D341Med (cell line): ENCODE measurements around the gene EHF.

Experiments
- DNase-seq: peaks from one replicate; pipeline ENCODE4 v3.0.0; 2012; ENCODE audit warnings: low spot score

EHF gene

DNA sequence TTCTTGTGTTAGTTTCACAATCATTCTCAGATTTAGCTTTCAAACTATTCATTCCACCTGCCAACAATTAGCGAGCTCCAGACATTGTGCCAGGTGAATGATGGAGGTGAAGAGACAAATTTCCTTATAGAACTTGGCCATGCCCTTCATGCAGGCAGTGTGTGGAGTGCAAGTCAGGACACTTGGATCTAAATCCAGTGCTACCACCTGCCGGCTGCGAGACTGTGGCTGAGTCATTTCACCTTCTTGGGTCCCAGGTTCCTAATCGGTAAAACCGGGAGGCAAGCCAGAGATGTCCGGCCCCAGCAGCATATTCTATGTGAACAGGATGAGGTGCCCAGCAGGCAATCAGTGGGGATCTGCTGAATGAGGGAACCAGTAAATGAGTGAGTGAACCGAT is 18.6 kb upstream of the EHF start:
- DNase-seq, result no peak

DNA sequence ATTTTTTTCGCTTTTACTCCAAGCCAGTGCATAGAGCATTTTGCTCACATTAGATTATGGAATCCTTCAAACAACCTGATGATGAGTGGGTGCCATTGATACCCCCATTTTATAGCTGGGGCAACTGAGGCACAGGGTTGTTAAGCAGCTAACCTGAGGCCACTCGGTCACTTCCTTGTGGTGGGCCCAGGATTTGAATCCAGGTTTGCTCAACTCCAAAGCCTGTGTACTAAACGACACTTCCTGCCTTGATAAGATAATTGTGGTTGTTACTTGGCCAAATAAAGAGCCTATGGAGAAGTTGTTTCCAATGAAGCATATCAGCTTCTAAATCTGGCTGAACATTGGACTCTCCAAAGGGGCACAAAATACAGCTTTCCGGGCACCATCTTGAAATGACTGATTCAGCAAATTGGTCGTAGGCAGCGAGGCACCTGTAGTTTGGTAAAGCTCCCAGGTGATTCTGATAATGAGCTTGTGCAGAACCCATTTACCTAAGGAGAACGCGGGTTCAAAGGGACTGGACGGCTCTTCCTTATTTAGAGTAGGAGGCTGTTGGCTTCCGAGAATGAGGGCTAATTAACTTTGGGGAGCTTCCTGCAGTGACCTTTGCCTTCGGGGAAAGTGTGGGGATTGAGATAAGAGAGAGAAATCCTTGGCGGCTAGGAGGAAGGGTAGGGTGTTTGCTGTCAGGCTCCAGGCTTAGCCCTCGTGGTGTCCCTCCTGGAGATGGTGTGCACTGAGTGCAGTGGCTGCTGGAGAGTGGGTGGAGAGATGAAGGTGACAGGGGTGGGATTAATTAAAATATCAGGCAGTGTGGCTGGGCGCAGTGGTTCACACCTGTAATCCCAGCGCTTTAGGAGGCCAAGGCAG is 17.5 kb upstream of the EHF start:
- no peak for DNase-seq

DNA sequence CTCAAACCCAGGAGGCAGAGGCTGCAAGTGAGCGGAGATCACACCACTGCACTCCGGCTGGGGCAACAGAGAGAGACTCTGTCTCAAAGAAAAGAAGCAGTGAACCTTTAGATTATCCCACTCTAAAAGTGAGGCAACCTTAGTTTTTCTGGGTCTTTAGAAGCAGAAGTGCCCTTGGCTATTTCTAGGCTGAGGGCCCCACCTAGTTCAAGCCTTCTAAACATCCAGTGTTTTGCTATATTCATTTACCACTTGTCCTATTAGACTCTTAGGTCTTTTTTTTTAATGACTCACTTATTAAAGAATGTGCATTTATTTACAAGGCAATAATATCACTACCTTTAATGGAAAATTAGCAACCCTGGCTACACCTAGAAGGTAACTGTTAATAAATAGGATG is 16.7 kb upstream of the EHF start:
- DNase-seq, result no peak

DNA sequence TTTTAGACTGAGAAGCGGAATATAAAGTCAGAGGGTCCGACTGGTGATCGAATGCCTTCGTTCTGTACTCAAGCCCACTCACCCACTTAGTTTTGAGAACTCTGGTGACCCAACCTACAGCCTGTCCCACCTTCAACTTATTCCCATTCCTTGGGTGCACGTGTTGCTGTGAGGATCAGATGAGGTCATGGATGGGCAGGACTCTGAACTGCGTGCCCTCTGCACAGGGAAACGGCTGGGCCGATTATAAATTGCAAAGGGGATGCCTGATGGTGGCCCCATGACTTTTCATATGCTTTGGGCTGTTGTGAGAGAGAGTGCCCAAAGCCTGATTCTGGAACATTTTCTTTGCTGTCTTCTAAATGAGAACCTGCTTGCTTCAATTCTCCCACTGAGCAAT is 16.0 kb upstream of the EHF start:
- DNase-seq, result no peak

DNA sequence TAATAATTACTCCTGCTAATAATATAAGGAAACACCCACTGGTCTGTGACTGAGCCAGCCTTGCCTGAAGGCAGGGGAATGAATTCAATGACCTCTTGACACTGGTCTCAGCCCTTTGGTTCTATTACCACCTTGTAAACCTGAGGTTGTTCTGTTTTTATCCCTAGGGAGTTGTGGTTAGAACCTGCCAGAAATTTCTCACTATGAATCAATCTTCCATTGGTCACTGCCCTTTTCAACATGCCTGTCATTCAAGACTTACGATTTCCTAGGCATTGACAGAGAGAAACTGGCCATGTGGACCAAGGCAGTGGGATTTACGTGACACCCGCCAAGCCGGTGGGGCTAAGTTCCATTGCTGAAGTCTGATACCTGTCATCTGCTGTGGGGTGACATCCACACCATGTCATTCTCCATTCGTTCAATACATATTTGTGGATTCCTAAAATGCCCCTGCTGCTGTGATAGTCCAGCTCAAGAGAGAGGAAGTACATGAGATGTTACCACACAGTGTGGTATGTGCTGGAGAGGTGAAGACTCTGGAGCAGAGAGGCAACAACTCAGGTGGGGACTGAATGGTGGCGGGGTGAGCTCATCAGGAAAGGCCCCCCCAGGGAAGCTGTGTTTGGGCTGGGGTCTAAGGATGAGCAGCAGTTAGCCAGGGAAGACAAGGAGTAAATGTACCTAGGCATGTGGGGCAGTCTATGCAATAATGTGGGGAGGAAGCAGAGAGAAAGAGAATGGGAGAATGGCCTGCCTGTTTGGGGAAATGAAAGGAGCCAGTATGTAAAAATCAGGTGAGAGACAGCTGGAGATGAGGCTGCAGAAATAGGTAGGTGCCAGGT is 15.2 kb upstream of the EHF start:
- DNase-seq, result no peak

DNA sequence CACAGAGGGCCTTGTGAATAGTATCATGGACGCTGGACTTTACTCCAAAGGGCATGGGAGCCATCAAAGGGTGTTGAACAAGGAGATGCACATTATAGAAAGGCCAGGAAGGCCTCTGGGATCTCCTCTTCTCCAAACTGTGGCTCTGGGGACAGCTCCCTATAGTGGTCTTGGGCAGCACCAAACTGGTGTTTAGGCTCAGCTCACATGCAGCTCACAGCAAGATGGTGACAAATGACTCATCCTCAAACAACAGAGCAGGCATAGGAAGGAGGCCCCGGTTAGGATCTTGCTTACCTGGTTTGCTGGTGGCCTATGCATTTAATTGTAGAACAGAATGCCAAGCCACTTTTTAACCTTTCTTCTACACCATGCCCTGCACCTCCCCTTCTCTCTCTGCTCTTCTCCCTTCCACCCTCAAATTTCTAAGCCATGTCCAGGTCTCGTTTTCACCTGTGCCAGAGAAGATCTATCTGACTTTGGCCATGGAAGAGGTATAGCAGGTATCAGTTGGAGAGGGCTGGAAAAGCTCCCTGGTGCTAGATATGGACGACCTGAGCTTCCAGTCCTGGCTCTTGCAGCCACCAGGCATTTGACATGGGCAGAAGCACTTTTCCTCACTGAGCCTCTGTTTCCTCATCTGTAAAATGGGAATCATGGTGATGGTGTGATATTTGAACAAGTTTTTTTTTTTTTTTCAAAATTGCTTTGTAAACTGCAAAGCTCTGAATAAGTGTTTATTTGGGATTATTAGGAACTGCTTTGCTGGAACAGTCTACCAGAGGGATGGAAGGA is 14.4 kb upstream of the EHF start:
- no peak for DNase-seq

DNA sequence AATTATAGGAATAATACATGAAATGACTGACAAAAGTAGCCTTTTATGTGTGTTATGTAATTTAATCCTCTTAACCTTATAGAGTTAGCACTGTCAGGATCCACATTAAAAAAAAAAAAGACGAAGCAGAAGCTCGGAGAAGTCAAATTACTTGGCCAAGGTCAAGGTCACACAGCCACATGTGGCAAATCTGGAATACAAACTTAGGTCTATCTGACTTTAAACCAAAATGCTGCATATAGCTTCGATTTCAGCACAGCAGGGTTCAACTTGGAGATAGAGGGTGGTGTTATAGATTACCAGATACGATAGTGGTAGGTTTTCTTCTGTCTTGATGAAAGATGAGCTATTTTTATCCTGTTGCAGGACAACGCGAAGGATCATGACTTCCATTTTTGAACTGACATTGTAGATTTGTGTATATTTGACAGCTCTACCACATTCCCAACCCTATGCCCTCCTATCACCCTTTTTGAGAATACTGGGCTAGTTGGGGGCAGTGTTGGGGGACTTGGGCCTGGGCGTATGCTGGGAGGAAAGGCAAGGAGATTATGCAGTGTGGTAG is 11.6 kb upstream of the EHF start:
- DNase-seq, result no peak

DNA sequence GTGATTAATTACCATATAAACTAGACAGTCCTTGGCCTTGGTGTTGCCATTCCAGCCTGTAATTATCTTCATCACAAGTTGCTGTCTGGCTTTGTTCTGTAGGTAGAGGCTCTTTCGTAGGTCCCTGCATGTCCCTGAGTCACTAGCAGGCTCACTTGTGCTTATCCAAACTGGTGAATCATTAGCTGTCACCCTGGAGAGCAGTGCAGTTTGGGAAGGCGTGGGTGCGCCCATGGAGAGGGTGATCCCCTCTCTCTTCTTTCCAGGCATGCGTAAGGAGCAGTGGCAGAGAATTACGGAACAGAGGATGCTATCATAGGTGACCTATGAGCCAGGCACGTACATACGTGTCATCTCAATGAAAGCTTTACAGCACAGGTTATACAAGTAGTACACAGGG is 11.0 kb upstream of the EHF start:
- DNase-seq, result no peak

DNA sequence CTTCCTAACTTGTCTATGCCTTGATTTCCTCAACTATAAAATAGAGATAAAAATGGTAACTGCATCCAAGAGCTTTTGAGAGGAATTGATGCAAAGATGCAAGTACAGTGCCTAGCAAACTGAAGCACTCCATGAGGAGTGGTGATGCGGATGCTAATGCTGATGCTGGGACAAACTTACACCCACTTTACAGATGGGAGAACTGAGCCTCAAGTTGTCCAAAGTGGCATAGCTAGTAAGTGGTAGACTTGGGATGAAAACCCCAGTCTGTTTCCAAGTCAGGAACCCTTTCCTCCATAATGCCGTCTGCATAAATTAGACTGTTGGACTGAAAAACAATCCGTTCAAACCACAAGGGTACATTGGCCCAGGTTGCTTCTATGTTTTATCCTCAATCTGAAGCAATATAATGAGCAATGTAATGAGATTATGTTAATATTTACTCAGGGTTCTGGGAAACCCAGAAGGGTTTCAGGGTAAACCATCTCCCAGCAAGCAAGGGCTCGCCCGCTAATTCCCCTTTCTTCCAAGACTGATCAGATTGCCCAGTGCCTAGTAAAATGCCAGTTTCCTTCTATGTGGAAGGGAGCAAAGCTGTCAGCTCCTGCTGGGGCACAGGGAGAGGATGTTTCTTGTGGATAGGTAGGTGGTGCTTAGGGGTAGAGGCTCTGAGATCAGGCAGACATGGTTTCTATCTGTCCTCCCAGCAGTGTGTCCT is 10.4 kb upstream of the EHF start:
- DNase-seq, result no peak

DNA sequence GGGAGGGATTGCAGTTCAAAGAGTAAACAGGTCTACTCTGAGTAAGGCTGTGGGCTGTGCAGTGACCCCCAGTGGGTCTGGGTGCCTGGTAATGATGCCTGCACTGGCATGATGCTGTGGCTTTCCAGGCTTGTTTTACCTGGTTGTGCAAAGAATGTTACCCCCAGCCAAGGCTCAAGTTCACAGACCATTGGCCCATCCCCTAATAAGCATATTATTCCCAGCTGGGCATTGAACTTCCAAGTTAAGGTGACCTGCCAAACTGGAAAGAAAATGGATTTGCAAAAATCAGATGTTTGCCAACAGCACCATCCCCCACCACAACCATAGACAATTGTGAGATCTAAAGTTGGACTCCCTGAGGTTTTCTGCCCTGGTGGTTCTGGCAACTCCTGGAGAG is 7.9 kb upstream of the EHF start:
- no peak for DNase-seq

DNA sequence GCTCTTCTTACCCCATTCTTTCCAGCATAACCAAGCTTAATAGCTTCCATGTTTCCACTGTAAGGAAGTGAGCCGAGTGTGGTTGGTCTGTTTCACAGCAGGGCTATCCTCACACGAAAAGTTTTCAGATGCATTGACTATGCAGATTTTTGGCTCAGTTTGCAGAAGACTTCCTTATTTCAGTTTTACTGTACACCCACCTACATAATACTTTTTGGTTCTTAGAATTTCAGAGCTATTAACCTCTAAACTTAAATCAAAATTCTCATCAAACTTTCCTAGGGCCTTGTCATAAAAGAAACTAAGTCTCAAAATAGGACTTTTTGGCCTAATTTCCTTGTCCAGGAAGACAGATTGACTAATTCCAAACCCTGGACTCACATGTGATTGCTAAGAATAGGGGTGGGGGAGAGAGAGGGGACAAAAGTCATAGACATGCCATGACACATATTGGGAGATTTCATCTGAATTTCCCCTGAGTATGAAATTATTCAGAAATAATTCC is 7.3 kb upstream of the EHF start:
- no peak for DNase-seq

DNA sequence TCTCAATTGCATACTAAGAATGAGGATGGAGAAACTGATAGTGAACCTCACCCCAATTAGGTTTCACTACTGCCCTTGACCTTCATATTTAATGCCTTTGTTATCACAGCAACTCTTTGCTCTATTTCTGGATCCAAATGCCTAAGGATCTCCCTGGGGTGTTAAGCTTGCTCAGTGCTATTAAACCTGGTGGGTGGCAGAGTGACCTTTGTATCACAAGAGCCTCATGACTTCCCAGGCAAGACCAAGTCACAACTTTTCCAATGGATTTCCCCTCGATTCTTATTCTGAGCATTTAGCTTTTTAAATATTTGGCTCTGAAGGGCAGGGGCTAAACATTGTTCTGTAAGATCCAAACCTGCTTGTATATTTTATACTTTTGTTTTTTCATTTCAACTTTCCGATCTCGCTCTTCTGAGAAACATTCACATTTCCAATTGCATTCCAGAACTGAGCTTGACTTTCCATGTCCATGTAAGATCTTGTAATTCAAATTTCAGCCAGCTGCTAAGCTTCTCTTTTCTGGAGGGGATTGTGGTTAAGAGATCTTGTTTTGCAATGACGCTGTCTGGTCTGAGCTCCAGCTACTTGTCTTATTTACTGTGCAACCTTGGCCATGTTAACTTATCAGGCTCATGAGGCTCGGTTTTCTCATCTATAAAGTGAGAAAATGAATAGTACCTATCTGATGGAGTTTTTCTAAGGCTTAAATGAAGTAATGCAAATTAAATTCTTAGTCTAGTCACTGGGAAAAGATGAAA is 6.4 kb upstream of the EHF start:
- DNase-seq, result no peak

DNA sequence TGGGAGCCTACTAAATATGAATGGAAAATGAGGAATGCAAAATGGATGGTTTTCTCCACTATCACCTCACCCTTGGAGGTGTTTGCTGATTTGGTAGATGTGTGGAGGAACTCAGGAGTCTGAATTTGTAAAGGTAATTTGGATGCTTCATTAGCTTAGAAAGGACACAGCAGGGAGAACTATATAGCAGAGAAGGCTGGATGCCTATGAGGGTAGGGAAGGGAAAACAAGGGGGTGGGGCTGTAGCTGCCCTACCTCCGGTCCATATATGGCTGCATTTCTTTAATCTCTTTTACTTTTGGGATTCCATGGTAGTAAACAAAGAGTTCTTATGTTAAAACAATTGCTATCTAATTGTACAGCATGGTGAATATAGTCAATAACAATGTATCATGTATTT is 4.8 kb upstream of the EHF start:
- DNase-seq, result no peak

DNA sequence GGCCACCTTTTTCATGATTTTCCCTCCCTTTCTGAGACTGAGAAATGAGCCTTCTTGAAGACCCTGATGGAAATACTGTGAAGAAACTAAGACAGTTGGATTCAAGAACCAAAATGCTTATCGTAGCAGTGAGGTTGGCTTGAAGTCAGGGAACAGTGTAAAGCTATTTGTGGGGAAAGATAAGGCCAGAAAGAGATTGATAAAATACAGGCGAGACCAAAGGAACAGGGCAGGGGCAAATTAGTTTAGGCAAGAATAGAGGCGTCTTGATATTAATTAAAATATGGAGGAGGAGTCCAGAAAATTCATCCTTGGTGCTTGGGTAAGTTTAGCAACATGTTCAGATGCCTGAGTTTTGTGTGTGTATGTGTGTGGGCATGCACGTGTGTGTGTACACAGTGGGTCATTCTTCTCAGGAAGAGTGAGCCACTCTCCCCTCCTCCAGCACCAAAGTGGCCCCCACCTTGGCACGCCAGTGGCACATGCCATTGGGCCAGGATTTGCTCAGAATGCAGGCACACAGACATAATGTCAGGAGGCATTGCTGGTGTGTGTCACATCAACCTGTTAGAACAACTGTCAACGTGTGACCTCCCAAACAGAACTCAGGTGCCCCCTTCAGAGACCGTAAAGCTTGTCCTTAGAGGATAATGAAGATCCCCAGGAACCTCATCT is 3.9 kb upstream of the EHF start:
- no peak for DNase-seq

DNA sequence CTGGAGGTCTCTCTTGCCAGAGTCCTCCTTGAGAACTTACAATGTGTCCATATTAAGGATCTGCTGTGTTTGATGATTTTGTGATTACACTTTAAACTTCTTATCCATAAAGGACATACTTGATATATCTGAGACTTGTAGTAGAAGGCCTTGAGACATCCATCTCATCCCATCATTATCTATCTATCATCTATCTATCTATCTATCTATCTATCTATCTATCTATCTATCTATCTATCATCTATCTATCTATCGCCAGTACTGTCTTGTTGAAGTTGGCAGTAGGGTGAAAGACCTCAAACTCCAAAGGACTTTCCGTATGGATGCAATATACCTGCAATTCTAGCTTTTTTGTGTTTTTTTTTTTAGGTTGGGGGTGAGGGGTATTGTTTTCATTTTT is 2.5 kb upstream of the EHF start:
- no peak for DNase-seq

DNA sequence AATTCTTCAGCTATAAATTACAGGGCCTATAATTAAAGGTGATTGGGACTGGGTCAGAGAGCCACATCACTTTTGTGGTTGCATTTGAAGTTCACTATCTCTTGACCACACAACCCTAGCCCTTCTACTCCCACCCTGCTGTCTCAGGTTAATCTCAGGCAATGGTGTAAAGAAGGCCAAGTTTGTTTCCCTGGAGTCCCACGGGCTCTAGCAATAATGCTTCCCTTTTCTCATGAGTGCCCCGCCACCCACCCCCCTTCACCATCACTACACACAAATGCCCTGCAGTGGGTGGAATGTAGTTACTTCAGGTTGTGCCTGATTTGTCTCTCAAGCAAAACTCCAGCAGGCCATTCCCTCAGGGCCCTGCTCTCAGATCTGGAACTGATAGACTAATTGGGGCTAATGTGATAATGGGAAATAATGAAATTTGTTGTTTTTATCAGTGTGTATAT is 1.8 kb upstream of the EHF start:
- DNase-seq, result no peak

DNA sequence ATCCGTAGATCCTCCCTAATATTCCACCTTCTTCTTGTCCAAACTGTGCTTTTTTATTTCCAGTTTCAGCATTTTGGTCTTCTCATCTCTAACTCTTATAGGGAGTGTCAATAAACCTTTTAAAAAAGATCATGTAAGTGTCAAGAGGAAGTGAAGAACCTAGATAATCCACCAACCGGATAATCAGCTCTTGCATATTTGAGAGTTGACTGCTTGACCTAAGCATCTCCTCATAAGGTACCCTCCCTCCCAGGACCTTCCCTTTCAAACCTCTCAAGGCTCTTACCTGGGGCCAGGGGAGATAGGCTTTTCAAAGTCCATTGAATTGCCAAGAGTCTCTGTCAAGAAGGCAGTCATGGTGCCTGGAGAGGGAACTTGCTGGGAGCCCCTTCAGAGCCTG is 691 bp upstream of the EHF start:
- no peak for DNase-seq

DNA sequence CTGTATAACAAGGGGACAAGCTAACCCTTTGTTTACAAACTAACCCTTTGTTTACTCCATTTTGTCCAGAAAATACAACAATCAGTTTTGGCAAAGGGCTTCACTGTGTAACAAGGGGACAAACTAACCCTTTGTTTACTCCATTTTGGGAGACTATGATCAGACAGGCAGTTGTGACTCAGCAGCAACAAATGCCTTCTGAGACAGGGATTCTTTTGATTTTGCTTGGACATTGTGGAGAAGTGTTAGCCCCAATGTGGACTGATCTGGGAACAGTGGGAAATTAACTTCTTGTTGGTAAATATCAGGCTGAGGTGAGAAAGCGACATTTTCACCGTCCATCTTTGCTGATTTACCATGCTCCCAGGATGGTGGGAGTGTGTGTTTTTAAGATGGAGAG is 983 bp downstream of the EHF start:
- DNase-seq, result no peak

DNA sequence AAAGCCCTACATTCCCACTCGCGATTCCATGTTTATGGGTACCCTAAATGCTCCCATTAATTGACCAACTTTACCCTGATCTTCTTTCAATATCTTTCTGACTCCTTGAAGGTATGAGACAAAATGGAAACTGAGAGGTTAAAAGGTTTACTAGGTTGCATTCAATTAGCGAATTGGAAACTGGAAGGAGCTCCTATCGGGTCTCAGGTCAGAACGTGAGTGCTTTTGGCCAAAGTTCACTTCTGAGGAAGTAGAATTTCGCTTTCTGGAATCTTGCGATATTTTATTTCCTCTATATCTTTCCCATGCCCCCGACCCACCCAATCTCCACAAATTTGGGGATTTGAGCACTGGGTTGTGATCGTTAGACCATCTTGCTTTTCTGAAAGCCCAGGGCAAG is 2.6 kb downstream of the EHF start:
- no peak for DNase-seq

DNA sequence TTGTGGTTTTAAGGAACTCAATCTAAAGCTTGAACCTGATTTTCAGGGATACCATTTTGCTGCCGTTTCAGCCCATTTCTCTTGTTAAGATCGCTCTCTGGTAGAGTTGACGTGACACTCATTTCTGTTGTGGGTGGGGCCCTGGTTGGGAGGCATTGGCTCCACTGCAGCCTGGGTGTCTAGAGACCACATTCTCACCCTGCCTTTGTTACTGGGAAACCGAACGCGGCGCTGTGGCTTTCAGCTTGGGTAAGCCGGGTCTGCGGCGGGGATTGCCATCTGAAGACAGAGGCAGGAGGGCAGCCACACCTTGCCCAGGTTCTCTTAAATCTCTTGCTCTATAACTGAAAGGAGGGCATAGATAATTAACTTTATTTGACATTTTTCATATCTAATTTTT is 3.2 kb downstream of the EHF start:
- DNase-seq, result no peak
